NOMO-1 (cell line): ENCODE measurements around the gene YJU2.

ENCODE experiments used
- DNase-seq, 2 experiments: peaks; one replicate each; lab custom pipeline; 2025; ENCODE audit not compliant: unreplicated experiment in 2 of 2; lab: John Stamatoyannopoulos, UW

YJU2 gene

GRCh38 chr19:4295972-4296771 lies 49.3 kb downstream of the YJU2 start:
- DNase-seq, result no peak

- no peak for DNase-seq
These were observed 51.3 kb downstream of the YJU2 start for GRCh38 chr19:4297901-4298809.

GRCh38 chr19:4298810-4299550 lies 52.1 kb downstream of the YJU2 start:
- no peak for DNase-seq

- no peak for DNase-seq
These were observed 53.7 kb downstream of the YJU2 start for GRCh38 chr19:4300589-4300988.

- DNase-seq, result no peak
These were observed 54.8 kb downstream of the YJU2 start for GRCh38 chr19:4301590-4302242.

- DNase-seq, result no peak
These were observed 55.4 kb downstream of the YJU2 start, which contains the start of gene TMIGD2 for GRCh38 chr19:4302243-4302640. Gene TMIGD2 (minus strand): TSS chr19:4302389. CDS start chr19:4302385, 4 bp downstream.

- DNase-seq, result no peak
These were observed 57.1 kb downstream of the YJU2 start for GRCh38 chr19:4303819-4304537.

GRCh38 chr19:4304538-4305256 lies 57.8 kb downstream of the YJU2 start, which contains the start of gene FSD1:
Gene FSD1 (plus strand): TSS chr19:4304598. CDS start chr19:4304747, 149 bp downstream.
- DNase-seq, result peak; percentile 20 to 41

GRCh38 chr19:4305257-4305612 lies 58.4 kb downstream of the YJU2 start:
- no peak for DNase-seq

GRCh38 chr19:4305659-4306058 lies 58.8 kb downstream of the YJU2 start:
- DNase-seq, result no peak

- no peak for DNase-seq
These were observed 63.6 kb downstream of the YJU2 start for GRCh38 chr19:4310247-4311121.

GRCh38 chr19:4313847-4314490 lies 67.1 kb downstream of the YJU2 start:
- DNase-seq, result no peak

GRCh38 chr19:4316956-4317355 lies 70.1 kb downstream of the YJU2 start:
- DNase-seq, result no peak

- DNase-seq, result no peak
These were observed 71.6 kb downstream of the YJU2 start for GRCh38 chr19:4318460-4318859.
